Sigmoid colon (tissue), 4 donors: ENCODE results near the gene SMYD3.

Experiments used
- CTCF ChIP-seq, 4 experiments: fragments of 450-650 bp in 3 of 4; fragments of 200-600 bp in 1 of 4; IDR thresholded peaks; one replicate each; pipeline ENCODE4 v1.5.1; 2016 to 2019; ENCODE audit warnings: antibody characterized with exemption in 4 of 4, mild to moderate bottlenecking in 3 of 4, moderate library complexity in 2 of 4
- POLR2A ChIP-seq, 2 donors: fragments of 450-650 bp; IDR thresholded peaks; one replicate each; pipeline ENCODE4 v1.6.1; 2016; ENCODE audit warnings: antibody characterized with exemption in 2 of 2, mild to moderate bottlenecking in 2 of 2, moderate library complexity in 2 of 2
- POLR2AphosphoS5 ChIP-seq, 4 donors: sonication (generic); formaldehyde crosslinking; IDR thresholded peaks; one replicate each; pipeline ENCODE4 v1.6.1; 2017; ENCODE audit warnings: antibody characterized with exemption in 4 of 4

- TF ChIP-seq POLR2AphosphoS5 (IDR thresholded peaks at IDR 0.05), result no peak
- TF ChIP-seq POLR2A (IDR thresholded peaks at IDR 0.05), result no peak
- no peak for TF ChIP-seq CTCF (IDR thresholded peaks at IDR 0.05)
Measured at GRCh38 chr1:245804696-245805095, 702.4 kb downstream of the SMYD3 start.
